Heart left ventricle (tissue), 13 donors: ENCODE data around the gene MIF4GD.

ENCODE experiments used
- POLR2A ChIP-seq, 2 donors: fragments of 450-650 bp; IDR thresholded peaks; one replicate each; pipeline ENCODE4 v1.6.1; 2017; ENCODE audit warnings: antibody characterized with exemption in 2 of 2, mild to moderate bottlenecking in 2 of 2, moderate library complexity in 2 of 2
- TF ChIP-seq, protein P1 (sequence below), 12 donors: fragments of 200-600 bp; sonication (generic) in 4 of 12; IDR thresholded peaks; one replicate each; pipeline versions ENCODE4 v1.5.0 to v1.8.0; 2018 to 2022; ENCODE audit warnings: antibody characterized with exemption in 12 of 12, mild to moderate bottlenecking in 5 of 12
- donor health status: ischemic (EF 13 %, LVEDD 7.1; RV severe dilation, severe dysfunction).
- donor health status: DM: no; HTN: yes; CAD: no.
- donor health status: DM: no; HTN: no; CAD: no.
- donor health status: ischemic (EF 25% LVEDD 6.9; RV normal size, moderate dysfunction).
- donor health status: ischemic (EF 25% LVEDD 5.7; RV mildly dilated, moderate dysfunction).
- donor health status: ischemic (EF 35%, LVEDD 5.7; RV mildly dilated, moderate dysfunction).
- donor health status: nonischemic (EF 11% LVEDD 7.7; RV severe dilation, severe dysfunction).
- donor health status: DM: yes; HTN: yes; CAD: no.
- donor health status: PGD.
- donor health status: ischemic (EF 29% LVEDD 5.4; RV normal size, mild dysfunction).
- donor health status: nonischemic (EF 23%, LVEDD 6.1; RV moderate dilation, normal function).

DNA sequence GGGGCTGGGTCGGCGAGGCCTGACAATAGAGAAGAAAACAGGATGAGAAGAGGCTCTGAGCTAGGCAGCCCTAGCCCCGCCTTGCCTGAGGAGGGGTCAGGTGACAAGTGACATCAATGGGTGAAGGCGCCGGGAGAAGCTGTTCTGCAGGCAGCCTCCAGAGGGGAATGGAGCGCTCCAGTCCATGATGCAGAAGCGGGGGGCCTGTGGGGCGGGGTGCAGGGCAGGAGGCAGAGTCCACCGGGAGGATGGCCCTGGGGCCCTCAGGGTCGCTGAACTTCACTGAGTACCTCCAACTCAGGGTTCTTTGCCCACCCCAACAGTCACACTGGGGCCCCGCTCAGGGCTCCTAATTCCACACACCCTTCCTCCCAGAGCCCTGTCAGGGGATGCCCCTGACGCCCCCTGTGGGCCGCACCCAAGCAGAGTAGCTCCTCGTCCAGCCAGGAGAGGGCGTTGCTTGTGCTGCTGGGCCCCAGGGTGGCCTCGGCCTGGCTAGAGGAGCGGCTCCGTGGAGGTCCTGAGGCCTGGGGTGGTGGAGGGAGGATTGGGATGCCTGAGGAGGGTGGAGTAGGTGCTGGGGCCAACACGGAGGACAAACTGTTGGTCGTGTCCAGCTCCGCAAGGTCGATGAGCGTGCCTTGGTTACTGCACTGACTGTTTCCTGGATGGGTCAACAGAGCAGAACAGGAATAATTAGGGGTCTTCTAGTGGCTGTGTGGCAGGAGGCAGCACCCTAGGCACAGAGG, 30.5 kb downstream of the MIF4GD start:
- no peak for TF ChIP-seq POLR2A (IDR thresholded peaks at IDR 0.05)
- TF ChIP-seq, protein P1, sequence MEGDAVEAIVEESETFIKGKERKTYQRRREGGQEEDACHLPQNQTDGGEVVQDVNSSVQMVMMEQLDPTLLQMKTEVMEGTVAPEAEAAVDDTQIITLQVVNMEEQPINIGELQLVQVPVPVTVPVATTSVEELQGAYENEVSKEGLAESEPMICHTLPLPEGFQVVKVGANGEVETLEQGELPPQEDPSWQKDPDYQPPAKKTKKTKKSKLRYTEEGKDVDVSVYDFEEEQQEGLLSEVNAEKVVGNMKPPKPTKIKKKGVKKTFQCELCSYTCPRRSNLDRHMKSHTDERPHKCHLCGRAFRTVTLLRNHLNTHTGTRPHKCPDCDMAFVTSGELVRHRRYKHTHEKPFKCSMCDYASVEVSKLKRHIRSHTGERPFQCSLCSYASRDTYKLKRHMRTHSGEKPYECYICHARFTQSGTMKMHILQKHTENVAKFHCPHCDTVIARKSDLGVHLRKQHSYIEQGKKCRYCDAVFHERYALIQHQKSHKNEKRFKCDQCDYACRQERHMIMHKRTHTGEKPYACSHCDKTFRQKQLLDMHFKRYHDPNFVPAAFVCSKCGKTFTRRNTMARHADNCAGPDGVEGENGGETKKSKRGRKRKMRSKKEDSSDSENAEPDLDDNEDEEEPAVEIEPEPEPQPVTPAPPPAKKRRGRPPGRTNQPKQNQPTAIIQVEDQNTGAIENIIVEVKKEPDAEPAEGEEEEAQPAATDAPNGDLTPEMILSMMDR (IDR thresholded peaks at IDR 0.05) = peak in 10 of 12 donors; percentile 5 to 52 (median 37)
